SK-N-SH (cell line): ENCODE measurements around the gene RNF112. TPM values are rescaled to one million over a fixed set of nuclear protein-coding genes. Genes with fewer than 3 reads are reported as not detected.

ENCODE experiments used
- CTCF ChIA-PET: fragments of 300-600, 350-600 bp; formaldehyde crosslinking; extraction: SDS; loops from one replicate; lab custom pipeline; 2021; lab: Yijun Ruan, JAX
- POLR2A ChIA-PET: fragments of 350-600 bp; sonication (Branson Sonifier 250); formaldehyde crosslinking; extraction: SDS; loops from one replicate; lab custom pipeline; 2020; ENCODE audit warnings: antibody characterized with exemption, inconsistent platforms; lab: Yijun Ruan, JAX
- DNase-seq: peaks from one replicate; pipeline ENCODE4 v3.0.0; 2012
- H2AFZ ChIP-seq: fragments of 200-600 bp; sonication (generic); 2 replicates; pipeline ENCODE4 v1.8.1; 2016; ENCODE audit warnings: antibody characterized with exemption, mild to moderate bottlenecking, low read depth
- H3F3A ChIP-seq: fragments of 200-600 bp; sonication (generic); replicated peaks from 2 replicates; pipeline ENCODE3; 2016; ENCODE audit warnings: antibody characterized with exemption, mild to moderate bottlenecking; ENCODE audit not compliant: insufficient read depth
- H3K27ac ChIP-seq, 2 experiments: fragments of 200-500 bp in 1 of 2; fragments of 200-600 bp in 1 of 2; sonication (Bioruptor generic) in 1 of 2; sonication (generic), shearing (Covaris generic) in 1 of 2; 2 replicates each; pipeline versions ENCODE4 v1.5.1 to v1.6.1; 2014 to 2016; ENCODE audit warnings: low read depth in 2 of 2, inconsistent platforms in 1 of 2, low read length in 1 of 2, mild to moderate bottlenecking in 1 of 2, mixed read lengths in 1 of 2
- H3K27me3 ChIP-seq: fragments of 200-600 bp; sonication (generic), shearing (Covaris generic); 2 replicates; pipeline ENCODE4 v1.6.1; 2016; ENCODE audit warnings: mixed run types; ENCODE audit not compliant: insufficient read depth
- H3K36me3 ChIP-seq, 2 experiments: fragments of 200-500 bp in 1 of 2; fragments of 200-600 bp in 1 of 2; sonication (Bioruptor generic) in 1 of 2; sonication (generic) in 1 of 2; replicated peaks in 1 of 2; 2 replicates each; pipeline versions ENCODE3 to v1.5.1; 2014 to 2016; ENCODE audit warnings: low read length in 1 of 2, mild to moderate bottlenecking in 1 of 2; ENCODE audit not compliant: insufficient read depth in 2 of 2, control insufficient read depth in 1 of 2
- H3K4me1 ChIP-seq, 2 experiments: fragments of 200-500 bp in 1 of 2; fragments of 200-600 bp in 1 of 2; sonication (Bioruptor generic) in 1 of 2; sonication (generic), shearing (Covaris generic) in 1 of 2; 2 replicates each; pipeline versions ENCODE4 v1.5.1 to v1.6.1; 2014 to 2016; ENCODE audit warnings: low read depth in 1 of 2, low read length in 1 of 2, mixed run types in 1 of 2; ENCODE audit not compliant: insufficient read depth in 2 of 2, control insufficient read depth in 1 of 2
- H3K4me2 ChIP-seq: fragments of 200-600 bp; sonication (generic), shearing (Covaris generic); 2 replicates; pipeline ENCODE4 v1.6.1; 2017; ENCODE audit warnings: mixed run types
- H3K4me3 ChIP-seq, 2 experiments: fragments of 200-500 bp in 1 of 2; fragments of 200-600 bp in 1 of 2; sonication (Bioruptor generic) in 1 of 2; sonication (generic), shearing (Covaris generic) in 1 of 2; 2 replicates each; pipeline versions ENCODE4 v1.5.1 to v1.8.1; 2014 to 2016; ENCODE audit warnings: low read depth in 2 of 2, inconsistent platforms in 1 of 2, low read length in 1 of 2, mild to moderate bottlenecking in 1 of 2, mixed read lengths in 1 of 2, moderate library complexity in 1 of 2
- H3K79me2 ChIP-seq: fragments of 200-600 bp; sonication (generic); 2 replicates; pipeline ENCODE4 v1.8.1; 2017; ENCODE audit warnings: mild to moderate bottlenecking; ENCODE audit not compliant: insufficient read depth
- H3K9ac ChIP-seq: fragments of 200-600 bp; sonication (generic); 2 replicates; pipeline ENCODE4 v1.6.1; 2017; ENCODE audit warnings: mixed run types
- H3K9me2 ChIP-seq: fragments of 200-600 bp; sonication (generic); 2 replicates; pipeline ENCODE4 v1.6.1; 2017; ENCODE audit warnings: mixed run types
- H3K9me3 ChIP-seq: fragments of 200-600 bp; sonication (generic); 2 replicates; pipeline ENCODE4 v1.6.1; 2017; ENCODE audit warnings: mixed run types, mild to moderate bottlenecking, moderate library complexity
- H4K20me1 ChIP-seq: fragments of 200-600 bp; sonication (generic); 2 replicates; pipeline ENCODE4 v1.6.1; 2017; ENCODE audit warnings: mild to moderate bottlenecking, mixed run types; ENCODE audit not compliant: insufficient read depth
- ELF1 ChIP-seq: IDR thresholded peaks from 2 replicates; pipeline ENCODE4 v1.4.0; 2012
- EZH2phosphoT487 ChIP-seq: fragments of 200-600 bp; sonication (generic); IDR thresholded peaks from 2 replicates; pipeline ENCODE4 v1.6.1; 2017; ENCODE audit warnings: low read depth, mixed run types, mild to moderate bottlenecking, antibody characterized with exemption, moderate library complexity, borderline replicate concordance
- FOSL2 ChIP-seq: IDR thresholded peaks from 2 replicates; pipeline ENCODE4 v1.4.0; 2012; ENCODE audit warnings: low read depth, mild to moderate bottlenecking, moderate library complexity, borderline replicate concordance
- FOXM1 ChIP-seq: IDR thresholded peaks from 2 replicates; pipeline ENCODE4 v1.4.0; 2012; ENCODE audit warnings: low read depth, mild to moderate bottlenecking
- GABPA ChIP-seq: IDR thresholded peaks from 2 replicates; pipeline ENCODE4 v1.4.0; 2012; ENCODE audit warnings: low read depth, mild to moderate bottlenecking
- GATA2 ChIP-seq: sonication (generic); formaldehyde crosslinking; IDR thresholded peaks from 2 replicates; pipeline ENCODE4 v1.5.0; 2020; ENCODE audit warnings: mild to moderate bottlenecking, missing genetic modification reagents
- MEF2A ChIP-seq: IDR thresholded peaks from 2 replicates; pipeline ENCODE4 v1.4.0; 2012; ENCODE audit warnings: low read depth, borderline replicate concordance
- NFIC ChIP-seq: IDR thresholded peaks from 2 replicates; pipeline ENCODE4 v1.4.0; 2012; ENCODE audit warnings: borderline replicate concordance
- RFX5 ChIP-seq: IDR thresholded peaks from 2 replicates; pipeline ENCODE4 v1.6.1; 2012; ENCODE audit warnings: mild to moderate bottlenecking, improper control_type of control experiment, low read length
- WGBS: methylation state at CpG from one replicate; pipeline ENCODE4 v1.1.6; 2017; ENCODE audit warnings: low lambda C conversion rate; 5-methylcytosine and 5-hydroxymethylcytosine counted together
- polyA plus RNA-seq, 3 experiments: library from polyadenylated mRNA; depleted of rRNA; stranded (reverse); fragments of >200 nt; gene quantifications; 2 replicates each; pipeline ENCODE4 v1.2.3, GENCODE V29; 2012
- TF ChIP-seq, protein P1 (sequence below): IDR thresholded peaks from 2 replicates; pipeline ENCODE4 v1.6.1; 2012; ENCODE audit warnings: mild to moderate bottlenecking, low read depth, low read length, moderate library complexity
- TF ChIP-seq, protein P2 (sequence below): fragments of 150-350 bp; IDR thresholded peaks from 2 replicates; pipeline ENCODE4 v1.6.1; 2016; ENCODE audit warnings: mild to moderate bottlenecking, low read depth, low read length
- TF ChIP-seq, protein P3 (sequence below): IDR thresholded peaks from 2 replicates; pipeline ENCODE4 v1.4.0; 2012; ENCODE audit warnings: low read depth, borderline replicate concordance
- TF ChIP-seq, protein P4 (sequence below): IDR thresholded peaks from 2 replicates; pipeline ENCODE4; 2012

The RNF112 gene
- polyA plus RNA-seq, 1 of the 3 experiments (the other 2 are of a cell fraction) = 22.6 TPM

DNA sequence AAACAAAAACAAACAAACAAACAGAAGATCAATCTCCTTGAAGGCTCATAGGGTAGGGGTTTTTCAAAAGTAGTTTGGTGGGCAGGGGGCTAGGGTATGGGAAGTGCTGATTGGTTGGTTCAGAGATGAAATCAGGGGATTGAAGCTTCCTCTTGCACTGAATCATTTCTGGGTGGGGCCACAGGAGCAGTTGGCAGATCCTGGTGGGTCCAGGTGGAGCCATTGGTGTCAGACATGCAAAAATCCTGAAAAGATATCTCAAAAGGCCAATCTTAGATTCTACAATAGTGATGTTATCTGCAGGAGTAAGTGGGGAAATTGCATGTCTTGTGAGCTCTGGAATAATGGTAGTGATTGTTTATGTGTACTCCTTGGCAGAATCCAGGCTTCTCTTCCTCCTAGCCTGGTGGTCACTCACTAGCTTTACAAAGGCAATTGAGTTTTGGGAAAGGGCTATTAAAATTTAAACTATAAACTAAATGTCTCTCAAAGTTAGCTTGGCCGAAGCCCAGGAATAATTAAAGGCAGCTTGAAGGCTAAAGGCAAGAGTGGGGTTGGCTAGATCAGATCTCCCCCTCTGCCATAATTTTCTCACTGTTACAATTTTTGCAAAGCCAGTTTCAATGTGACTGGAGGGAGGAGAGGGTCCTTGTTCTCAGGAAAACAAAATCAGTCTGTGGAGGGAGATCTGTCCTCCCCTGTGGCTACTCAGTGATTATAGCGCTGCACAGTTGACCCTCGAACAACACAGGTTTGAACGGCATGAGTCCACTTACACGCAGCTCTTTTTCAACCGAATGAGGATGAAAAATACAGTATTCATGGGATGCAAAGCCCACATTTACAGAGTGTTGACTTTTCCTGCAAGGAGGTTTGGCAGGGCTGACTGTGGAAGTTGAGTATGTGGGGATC lies 45.2 kb downstream of the RNF112 start (continued):
- no peak for TF ChIP-seq GABPA
- no peak for TF ChIP-seq FOSL2
- TF ChIP-seq, all 33 proteins: peak for 0

DNA sequence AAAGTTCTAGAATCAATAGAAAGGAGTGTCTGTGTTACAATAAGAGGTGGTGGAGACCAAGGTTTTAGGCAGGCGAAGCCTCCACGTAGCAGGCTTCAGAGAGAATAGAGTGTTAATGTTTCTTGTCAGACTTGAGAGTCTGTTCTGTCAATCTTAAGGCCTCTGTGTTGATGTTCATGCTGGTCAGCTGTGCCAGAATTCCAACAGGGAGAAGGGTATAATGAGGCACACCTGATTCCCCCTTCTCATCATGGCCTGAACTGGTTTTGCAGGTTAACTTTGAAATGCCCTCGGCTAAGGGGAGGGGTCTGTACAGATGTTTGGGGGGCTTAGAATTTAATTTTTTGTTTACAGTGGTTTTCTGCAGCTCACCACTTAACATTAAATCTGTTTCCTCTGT lies 46.0 kb downstream of the RNF112 start:
- no peak overlapping the region for H2AFZ ChIP-seq
- H3K9me2 ChIP-seq = no peaks in the 10 kb centered on the region
- H3K36me3 ChIP-seq = no peaks in the 10 kb centered on the region
- H3K4me2 ChIP-seq = no peak overlapping the region
- no peaks in the 10 kb centered on the region for H4K20me1 ChIP-seq
- H3K9me3 ChIP-seq = no peaks in the 10 kb centered on the region
- no peaks in the 10 kb centered on the region for H3K79me2 ChIP-seq
- no peaks in the 10 kb centered on the region for H3K27me3 ChIP-seq
- H3K4me3 ChIP-seq = no peak overlapping the region
- POLR2A ChIA-PET = interaction anchor here (0.7 kb wide), 1 partner anchor 9 kb away, joined by 6 read pairs; no protein-coding TSS in a partner anchor
- H3K9ac ChIP-seq = no peak overlapping the region
- TF ChIP-seq FOXM1 = no peak
- TF ChIP-seq GATA2 (CRISPR knock-in tag) = no peak
- TF ChIP-seq, protein P1, sequence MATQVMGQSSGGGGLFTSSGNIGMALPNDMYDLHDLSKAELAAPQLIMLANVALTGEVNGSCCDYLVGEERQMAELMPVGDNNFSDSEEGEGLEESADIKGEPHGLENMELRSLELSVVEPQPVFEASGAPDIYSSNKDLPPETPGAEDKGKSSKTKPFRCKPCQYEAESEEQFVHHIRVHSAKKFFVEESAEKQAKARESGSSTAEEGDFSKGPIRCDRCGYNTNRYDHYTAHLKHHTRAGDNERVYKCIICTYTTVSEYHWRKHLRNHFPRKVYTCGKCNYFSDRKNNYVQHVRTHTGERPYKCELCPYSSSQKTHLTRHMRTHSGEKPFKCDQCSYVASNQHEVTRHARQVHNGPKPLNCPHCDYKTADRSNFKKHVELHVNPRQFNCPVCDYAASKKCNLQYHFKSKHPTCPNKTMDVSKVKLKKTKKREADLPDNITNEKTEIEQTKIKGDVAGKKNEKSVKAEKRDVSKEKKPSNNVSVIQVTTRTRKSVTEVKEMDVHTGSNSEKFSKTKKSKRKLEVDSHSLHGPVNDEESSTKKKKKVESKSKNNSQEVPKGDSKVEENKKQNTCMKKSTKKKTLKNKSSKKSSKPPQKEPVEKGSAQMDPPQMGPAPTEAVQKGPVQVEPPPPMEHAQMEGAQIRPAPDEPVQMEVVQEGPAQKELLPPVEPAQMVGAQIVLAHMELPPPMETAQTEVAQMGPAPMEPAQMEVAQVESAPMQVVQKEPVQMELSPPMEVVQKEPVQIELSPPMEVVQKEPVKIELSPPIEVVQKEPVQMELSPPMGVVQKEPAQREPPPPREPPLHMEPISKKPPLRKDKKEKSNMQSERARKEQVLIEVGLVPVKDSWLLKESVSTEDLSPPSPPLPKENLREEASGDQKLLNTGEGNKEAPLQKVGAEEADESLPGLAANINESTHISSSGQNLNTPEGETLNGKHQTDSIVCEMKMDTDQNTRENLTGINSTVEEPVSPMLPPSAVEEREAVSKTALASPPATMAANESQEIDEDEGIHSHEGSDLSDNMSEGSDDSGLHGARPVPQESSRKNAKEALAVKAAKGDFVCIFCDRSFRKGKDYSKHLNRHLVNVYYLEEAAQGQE = no peak
- TF ChIP-seq FOSL2 = no peak
- TF ChIP-seq ELF1 = no peak
- TF ChIP-seq, protein P2, sequence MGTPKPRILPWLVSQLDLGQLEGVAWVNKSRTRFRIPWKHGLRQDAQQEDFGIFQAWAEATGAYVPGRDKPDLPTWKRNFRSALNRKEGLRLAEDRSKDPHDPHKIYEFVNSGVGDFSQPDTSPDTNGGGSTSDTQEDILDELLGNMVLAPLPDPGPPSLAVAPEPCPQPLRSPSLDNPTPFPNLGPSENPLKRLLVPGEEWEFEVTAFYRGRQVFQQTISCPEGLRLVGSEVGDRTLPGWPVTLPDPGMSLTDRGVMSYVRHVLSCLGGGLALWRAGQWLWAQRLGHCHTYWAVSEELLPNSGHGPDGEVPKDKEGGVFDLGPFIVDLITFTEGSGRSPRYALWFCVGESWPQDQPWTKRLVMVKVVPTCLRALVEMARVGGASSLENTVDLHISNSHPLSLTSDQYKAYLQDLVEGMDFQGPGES = no peak
- TF ChIP-seq, protein P3, sequence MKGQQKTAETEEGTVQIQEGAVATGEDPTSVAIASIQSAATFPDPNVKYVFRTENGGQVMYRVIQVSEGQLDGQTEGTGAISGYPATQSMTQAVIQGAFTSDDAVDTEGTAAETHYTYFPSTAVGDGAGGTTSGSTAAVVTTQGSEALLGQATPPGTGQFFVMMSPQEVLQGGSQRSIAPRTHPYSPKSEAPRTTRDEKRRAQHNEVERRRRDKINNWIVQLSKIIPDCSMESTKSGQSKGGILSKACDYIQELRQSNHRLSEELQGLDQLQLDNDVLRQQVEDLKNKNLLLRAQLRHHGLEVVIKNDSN = no peak
- TF ChIP-seq NFIC = no peak
- no peak for TF ChIP-seq MEF2A
- no peak for TF ChIP-seq EZH2phosphoT487
- no peak for TF ChIP-seq RFX5
- TF ChIP-seq, protein P4, sequence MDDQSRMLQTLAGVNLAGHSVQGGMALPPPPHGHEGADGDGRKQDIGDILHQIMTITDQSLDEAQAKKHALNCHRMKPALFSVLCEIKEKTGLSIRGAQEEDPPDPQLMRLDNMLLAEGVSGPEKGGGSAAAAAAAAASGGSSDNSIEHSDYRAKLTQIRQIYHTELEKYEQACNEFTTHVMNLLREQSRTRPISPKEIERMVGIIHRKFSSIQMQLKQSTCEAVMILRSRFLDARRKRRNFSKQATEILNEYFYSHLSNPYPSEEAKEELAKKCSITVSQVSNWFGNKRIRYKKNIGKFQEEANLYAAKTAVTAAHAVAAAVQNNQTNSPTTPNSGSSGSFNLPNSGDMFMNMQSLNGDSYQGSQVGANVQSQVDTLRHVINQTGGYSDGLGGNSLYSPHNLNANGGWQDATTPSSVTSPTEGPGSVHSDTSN = no peak
- 89% methylated on average over 3 of the region's 3 CpGs for WGBS
- H3F3A ChIP-seq = no peaks in the 10 kb centered on the region
- CTCF ChIA-PET = interaction anchor here (1.5 to 6.9 kb wide), 3 partner anchors 10 to 305 kb away, joined by 4 to 60 read pairs (median 15); partner anchors contain the start of gene B9D1
- no peak for DNase-seq
- no peaks in the 10 kb centered on the region for H3K4me1 ChIP-seq
- H3K27ac ChIP-seq = no peak overlapping the region
